ENCODE data around the gene AKIRIN1.
"Not testable (repeated sequence)": the region's sequence is repeated elsewhere in the genome, so short reads cannot be mapped to it uniquely, and the experiment has no call there.

The AKIRIN1 gene

DNA sequence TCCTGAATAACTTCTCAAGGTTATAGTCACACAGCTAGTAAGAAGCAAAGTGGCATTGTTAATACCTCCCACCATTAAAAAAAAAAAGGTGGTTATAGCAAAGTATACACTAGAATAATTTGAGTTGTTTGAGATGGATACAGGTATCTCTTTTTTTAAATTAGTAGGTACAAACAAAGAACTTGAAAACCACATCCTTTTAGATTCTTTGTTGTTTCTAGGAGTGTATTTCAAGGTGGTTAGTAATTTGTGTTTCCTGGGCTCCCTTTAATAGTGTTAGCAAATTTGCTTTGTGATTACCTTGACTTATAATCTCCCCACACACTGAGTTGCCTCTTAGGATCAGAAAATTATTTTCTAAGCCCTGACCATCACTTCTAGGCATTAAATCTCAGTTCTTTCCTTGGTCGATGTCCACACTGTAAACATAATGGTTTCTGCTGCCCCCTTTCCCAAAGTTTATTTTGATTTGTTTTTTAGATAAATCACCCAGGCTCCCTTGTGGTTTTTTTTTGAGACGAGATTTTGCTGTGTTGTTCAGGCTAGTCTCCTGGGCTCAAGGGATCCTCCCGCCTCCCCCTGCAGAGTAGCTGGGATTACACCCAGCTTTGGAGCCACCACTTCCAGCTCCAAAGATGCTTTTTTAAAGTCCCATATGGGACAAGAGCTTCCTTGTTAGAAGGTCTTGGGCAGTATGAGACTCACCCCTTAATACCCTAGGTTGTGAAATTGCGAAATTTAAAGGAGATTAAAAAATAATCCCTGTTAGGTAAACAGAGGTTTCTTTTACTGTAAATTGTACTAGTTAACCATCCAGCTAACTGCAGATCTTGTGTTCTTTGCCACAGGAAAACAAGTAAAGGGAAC is 6.2 kb downstream of the AKIRIN1 start:
- peak; percentile 24 for DNase-seq (ENCODE audit: low spot score)

DNA sequence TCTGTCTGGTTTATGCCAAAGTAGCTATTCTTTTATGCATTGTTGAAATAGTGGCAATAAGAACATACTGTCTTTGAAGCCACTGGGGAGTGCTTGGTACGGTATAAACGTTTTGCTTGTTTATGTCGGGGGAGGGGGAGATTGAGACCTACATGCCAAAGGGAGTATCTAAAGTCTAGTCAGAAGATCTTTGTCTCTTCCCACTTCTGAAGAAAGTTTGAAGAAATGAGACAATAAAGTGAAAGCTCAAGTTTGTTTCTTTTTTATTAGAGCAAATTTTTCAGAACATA is 6.8 kb downstream of the AKIRIN1 start:
- no peak for DNase-seq (ENCODE audit: low spot score)

DNA sequence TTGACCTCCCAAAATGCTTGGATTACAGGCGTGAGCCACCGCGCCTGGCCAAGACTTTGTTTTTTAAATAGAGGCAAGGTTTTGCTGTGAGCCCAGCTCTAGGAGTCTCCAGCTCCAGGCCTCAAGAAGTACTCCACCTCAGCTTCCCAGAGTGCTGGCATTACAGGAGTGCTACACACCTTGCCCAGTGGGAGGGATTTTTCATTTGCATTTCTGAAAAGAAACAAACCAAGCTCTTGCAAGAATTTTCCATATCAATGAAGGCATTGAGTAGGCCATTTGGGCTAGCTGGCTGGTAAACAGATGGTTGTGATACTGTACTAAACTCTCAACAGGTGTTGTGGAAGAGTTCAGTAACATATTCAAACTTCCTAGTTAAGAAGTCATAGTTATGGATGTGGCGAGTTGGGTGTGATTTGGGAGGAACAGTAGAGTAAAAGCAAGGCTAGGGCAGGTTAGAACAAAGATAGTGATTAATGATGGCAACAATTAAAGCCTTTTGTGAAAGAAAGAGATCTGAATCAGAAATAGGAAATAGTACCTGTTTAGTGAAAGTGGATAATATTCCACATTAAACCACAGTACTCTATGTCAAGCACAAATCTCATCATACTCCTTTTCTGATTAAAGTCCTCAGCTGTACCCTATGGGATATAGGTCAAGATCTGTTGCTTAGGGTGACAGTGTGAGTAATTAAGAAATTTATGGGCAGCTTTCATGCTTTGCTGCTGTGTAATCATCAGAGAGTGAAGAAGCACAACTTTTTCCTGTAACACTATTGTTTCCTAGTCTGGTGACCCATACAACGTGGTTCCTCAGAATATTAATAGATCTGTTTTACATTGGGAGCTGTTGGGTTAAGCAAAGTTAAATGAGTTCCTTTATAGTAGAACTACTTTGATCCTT is 10.7 kb downstream of the AKIRIN1 start:
- no peak for DNase-seq (ENCODE audit: low spot score)

GRCh38 chr1:39003281-39003680 is 12.2 kb downstream of the AKIRIN1 start:
- DNase-seq (ENCODE audit: low spot score), result no peak

- DNase-seq (ENCODE audit: low spot score), result no peak
Measured at GRCh38 chr1:39003794-39004193, 12.7 kb downstream of the AKIRIN1 start.

DNA sequence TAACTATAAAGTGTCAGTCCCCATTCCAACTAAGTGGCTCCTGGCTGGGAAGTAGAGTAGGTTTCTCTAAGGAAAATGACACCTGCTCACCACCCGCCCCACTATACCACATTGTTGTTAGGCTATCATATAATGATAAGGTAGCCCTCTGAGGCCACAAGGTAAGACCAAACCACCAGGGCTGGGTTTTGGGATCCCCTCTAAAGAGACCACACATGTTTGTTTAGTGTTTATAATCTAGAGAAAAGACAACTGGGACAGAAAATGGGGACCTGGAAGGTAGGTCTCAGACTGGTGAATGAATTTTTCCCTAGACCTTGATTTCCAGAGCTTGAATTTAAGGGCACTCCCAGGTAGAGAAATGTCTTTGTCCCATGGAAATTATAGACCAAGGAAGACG is 15.2 kb downstream of the AKIRIN1 start:
- no peak for DNase-seq (ENCODE audit: low spot score)

- DNase-seq (ENCODE audit: low spot score), result no peak
Measured at GRCh38 chr1:39006726-39007645, 15.9 kb downstream of the AKIRIN1 start.

DNA sequence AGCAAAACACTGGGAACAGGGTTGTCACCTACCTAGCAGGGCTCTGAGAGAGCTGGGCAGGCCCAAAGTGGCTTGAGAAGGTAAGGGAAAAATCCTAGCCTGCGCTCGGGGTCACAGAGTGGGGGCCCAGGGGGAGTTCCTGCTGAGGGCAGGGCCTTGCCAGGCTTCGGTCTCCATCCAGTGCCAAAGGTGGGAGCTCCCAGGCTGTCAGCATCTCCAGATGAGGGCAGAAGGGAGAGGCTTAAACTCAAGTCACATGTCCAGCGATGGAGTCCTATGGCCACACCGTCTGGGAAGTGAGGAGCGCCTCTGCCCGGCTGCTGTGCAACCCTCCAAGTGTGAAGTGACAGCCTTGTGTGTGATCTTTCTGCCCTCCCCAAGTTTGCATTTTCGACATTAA is 23.9 kb downstream of the AKIRIN1 start:
- DNase-seq (ENCODE audit: low spot score), result not testable (repeated sequence)

DNA sequence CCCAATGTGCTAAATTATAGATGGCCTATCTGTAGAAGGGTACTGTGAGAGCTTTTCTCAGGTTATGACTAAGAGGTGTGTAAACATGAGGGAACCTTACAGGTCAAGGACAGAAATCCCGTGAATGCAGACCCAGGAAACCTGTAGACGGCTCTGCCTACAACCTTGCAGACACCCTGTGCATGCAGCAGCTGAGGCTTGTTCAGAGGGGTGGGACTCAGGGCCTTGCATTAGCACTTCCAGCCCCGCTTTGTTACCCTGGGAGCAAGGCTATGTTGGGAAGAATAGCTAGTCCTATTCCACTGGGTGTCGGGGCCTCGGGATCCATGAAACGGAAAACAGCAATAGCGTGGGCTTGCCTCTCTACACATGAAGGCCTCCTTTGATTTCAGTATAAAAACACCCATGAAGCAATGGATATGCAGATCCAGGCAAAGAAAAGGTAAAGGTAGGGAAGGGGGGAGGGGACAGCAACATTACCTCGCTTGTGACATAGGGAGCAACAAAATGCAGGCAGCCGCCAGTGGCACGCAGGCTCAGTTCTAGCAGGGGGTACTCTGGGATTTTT is 25.6 kb downstream of the AKIRIN1 start:
- DNase-seq (ENCODE audit: low spot score), result no peak

GRCh38 chr1:39017266-39017665 is 26.2 kb downstream of the AKIRIN1 start:
- no peak for DNase-seq (ENCODE audit: low spot score)

DNA sequence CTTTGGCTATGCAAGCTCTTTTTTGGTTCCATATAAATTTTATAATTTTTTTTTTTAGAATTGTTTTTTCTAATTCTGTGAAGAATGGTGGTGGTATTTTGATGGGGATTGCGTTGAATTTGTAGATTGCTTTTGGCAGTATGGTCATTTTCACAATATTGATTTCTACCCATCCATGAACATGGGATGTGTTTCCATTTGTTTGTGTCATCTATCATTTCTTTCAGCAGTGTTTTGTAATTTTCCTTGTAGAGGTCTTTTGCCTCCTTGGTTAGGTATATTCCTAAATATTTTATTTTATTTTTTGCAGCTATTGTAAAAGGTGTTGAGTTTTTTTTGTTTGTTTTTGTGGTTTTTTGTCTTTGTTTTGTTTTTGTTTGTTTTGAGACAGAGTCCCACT is 29.4 kb downstream of the AKIRIN1 start:
- not testable (repeated sequence) for DNase-seq (ENCODE audit: low spot score)

GRCh38 chr1:39021426-39021825 is 30.4 kb downstream of the AKIRIN1 start:
- no peak for DNase-seq (ENCODE audit: low spot score)

DNA sequence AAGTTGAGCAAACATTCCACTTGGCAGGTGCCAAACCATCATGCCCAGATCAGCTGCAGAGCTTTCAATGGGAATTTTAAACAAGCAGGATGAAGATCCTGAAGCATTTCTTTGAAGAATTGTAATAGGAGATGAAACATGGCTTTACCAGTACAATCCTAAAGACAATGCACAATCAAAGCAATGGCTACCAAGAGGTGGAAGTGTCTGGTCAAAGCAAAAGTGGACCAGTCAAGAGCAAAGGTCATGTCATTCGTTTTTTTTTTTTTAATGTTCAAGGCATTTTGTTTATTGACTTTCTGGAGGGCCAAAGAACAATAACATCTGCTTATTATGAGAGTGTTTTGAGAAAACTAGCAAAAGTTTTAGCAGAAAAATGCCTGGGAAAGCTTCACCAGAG is 32.1 kb downstream of the AKIRIN1 start:
- DNase-seq (ENCODE audit: low spot score), result no peak

DNA sequence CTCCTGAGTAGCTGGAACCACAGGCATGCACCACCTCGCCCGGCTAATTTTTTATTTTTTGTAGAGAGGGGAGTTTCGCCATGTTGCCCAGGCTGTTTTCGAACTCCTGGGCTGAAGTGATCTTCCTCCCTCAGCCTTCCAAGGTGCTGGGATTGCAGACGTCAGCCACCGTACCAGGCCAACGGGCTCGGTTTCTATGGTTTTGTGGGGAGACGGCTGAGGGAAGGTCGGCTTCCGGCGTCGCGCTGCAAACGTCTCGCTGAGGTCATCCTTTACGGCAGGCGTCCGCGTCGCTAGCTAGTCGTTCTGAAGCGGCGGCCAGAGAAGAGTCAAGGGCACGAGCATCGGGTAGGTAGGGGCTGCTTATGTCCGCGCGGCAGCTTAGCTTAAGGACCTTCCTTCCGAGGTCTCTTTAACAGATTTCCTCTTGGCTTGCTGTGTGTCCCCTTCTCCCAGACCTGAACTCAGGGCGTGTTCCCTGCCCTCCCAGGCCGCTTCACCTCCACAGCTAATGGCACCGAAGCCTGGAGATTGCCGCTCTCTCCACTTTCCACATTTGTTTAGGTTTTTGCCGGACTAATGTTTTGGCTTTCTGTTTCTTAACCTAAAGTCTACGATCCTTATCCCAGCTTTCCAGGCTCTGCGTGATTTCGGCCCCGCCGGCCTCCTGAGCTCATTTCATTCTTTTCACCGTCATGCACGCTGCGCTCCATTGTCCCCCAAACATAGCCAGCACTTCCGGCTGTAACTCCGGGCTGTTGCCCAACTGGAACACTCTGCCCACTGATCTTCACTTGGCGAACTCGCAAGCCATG is 35.2 kb downstream of the AKIRIN1 start, which contains the start of gene NDUFS5:
Gene NDUFS5, plus strand, starts transcription at position 300 of the 815 bp plus-strand sequence. CDS start 2,375 bp downstream, outside the sequence.
- DNase-seq (ENCODE audit: low spot score), result peak; percentile 82

DNA sequence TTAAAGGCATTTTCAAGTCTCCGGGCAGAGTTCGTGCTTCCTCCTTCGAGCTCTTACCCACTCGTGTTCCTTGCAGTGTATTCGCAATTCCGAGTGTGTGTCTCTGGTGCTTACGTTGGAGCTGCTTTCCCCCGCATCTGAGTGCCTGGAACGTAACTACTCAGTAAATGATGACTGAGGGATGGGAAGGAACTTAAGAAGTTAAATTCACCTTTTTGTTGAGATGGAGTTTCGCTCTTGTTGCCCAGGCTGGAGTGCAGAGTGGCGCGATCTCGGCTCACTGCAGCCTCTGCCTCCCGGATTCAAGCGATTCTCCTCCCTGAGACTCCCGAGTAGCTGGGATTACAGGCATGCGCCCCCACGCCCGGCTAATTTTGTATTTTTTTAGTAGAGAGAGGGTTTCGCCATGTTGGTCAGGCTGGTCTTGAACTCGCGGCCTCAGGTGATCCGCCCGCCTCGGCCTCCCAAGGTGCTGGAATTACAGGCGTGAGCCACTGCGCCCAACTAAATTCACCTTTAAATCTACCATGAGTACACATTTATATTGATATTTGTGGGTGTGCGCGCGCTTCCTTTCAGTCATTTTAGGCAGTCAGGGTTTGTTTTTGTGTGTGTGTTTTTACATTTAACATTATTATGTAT is 35.9 kb downstream of the AKIRIN1 start:
- DNase-seq (ENCODE audit: low spot score), result no peak

- peak; percentile 23 for DNase-seq (ENCODE audit: low spot score)
Measured at GRCh38 chr1:39034114-39034654, 43.1 kb downstream of the AKIRIN1 start.

DNA sequence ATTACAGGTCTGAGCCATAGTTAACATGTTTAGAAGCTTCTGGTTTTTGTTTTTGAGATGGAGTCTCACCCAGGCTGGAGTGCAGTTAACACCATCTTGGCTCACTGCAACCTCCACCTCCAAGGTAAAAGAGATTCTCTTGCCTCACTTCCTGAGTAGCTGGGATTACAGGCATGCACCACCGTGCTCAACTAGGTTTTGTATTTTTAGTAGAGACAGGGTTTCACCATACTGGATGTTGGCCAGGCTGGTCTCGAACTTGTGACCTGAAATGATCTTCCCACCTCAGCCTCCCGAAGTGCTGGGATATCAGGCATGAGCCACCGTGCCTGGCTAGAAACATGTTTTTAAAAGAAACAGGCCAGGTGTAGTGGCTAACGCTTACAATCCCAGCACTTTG is 45.6 kb downstream of the AKIRIN1 start:
- DNase-seq (ENCODE audit: low spot score), result no peak

- DNase-seq (ENCODE audit: low spot score), result no peak
Measured at GRCh38 chr1:39043513-39043912, 52.4 kb downstream of the AKIRIN1 start.

- no peak for DNase-seq (ENCODE audit: low spot score)
Measured at GRCh38 chr1:39044762-39045161, 53.7 kb downstream of the AKIRIN1 start.

DNA sequence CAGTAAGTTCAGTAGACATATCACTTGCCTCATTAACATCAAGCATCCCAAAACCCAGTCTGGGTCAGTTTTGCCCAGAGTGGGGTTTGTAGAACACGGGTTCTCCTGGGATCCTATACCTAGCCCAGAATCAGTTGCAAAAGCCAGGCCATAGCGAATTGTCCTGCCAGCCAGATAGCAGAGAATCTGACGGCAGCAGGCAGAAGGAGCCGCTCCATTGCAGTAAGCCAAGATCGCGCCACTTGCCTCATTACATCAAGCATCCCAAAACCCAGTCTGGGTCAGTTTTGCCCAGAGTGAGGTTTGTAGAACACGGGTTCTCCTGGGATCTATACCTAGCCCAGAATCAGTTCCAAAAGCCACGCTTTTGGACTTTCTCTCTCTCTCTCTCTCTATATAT is 54.2 kb downstream of the AKIRIN1 start:
- DNase-seq (ENCODE audit: low spot score), result no peak

Data from CD4-positive, alpha-beta T cell treated with Interleukin-2 at 100 ng/mL for 4 hours (primary cell).